GM23248 (cell line): ENCODE results near the gene KHDC4. TPM values are rescaled to one million over a fixed set of nuclear protein-coding genes. Genes with fewer than 3 reads are reported as not detected.
A peak's percentile ranks its signal among the peaks of the same experiment; 100 is the strongest.

Experiments used
- DNase-seq: peaks from one replicate; pipeline ENCODE4 v3.0.0-alpha.2; 2015
- H2AFZ ChIP-seq: fragments of 200-600 bp; sonication (generic); 2 replicates; pipeline ENCODE4 v1.6.1; 2016; ENCODE audit warnings: antibody characterized with exemption
- H3F3A ChIP-seq: fragments of 200-600 bp; sonication (generic); 2 replicates; pipeline ENCODE4 v1.6.1; 2016; ENCODE audit warnings: mild to moderate bottlenecking, antibody characterized with exemption, mixed run types; ENCODE audit not compliant: insufficient read depth
- H3K27ac ChIP-seq: fragments of 200-600 bp; sonication (generic); 2 replicates; pipeline ENCODE4 v1.5.1; 2016; ENCODE audit warnings: mild to moderate bottlenecking
- H3K27me3 ChIP-seq: fragments of 200-600 bp; sonication (generic); replicated peaks from 2 replicates; pipeline ENCODE4 v1.6.1; 2016; ENCODE audit warnings: mild to moderate bottlenecking; ENCODE audit not compliant: insufficient read depth
- H3K36me3 ChIP-seq: fragments of 200-600 bp; sonication (generic); 2 replicates; pipeline ENCODE4 v1.6.1; 2016; ENCODE audit warnings: low read depth, mild to moderate bottlenecking
- H3K4me1 ChIP-seq: fragments of 200-600 bp; sonication (generic); 2 replicates; pipeline ENCODE4 v1.6.1; 2016; ENCODE audit warnings: mild to moderate bottlenecking; ENCODE audit not compliant: insufficient read depth
- H3K4me2 ChIP-seq: fragments of 200-600 bp; sonication (generic); one replicate; pipeline ENCODE4 v1.6.1; 2016; ENCODE audit warnings: mild to moderate bottlenecking; ENCODE audit not compliant: unreplicated experiment
- H3K4me3 ChIP-seq: fragments of 200-600 bp; sonication (generic); 2 replicates; pipeline ENCODE4 v1.5.1; 2016; ENCODE audit warnings: mild to moderate bottlenecking
- H3K79me2 ChIP-seq: fragments of 200-600 bp; sonication (generic); 2 replicates; pipeline ENCODE4 v1.6.1; 2016; ENCODE audit warnings: mild to moderate bottlenecking; ENCODE audit not compliant: insufficient read depth
- H3K9ac ChIP-seq: fragments of 200-600 bp; sonication (generic); 2 replicates; pipeline ENCODE4 v1.6.1; 2016; ENCODE audit warnings: mild to moderate bottlenecking
- H3K9me2 ChIP-seq: fragments of 200-600 bp; sonication (generic); 2 replicates; pipeline ENCODE4 v1.6.1; 2016; ENCODE audit warnings: mixed run types, mild to moderate bottlenecking, moderate library complexity; ENCODE audit not compliant: insufficient read depth
- H3K9me3 ChIP-seq: fragments of 200-600 bp; sonication (generic); one replicate; pipeline ENCODE4 v1.6.1; 2017; ENCODE audit warnings: low read depth
- H4K20me1 ChIP-seq: fragments of 200-600 bp; sonication (generic); 2 replicates; pipeline ENCODE4 v1.6.0; 2016; ENCODE audit not compliant: insufficient read depth
- EZH2 ChIP-seq: fragments of 200-600 bp; sonication (generic); IDR thresholded peaks from 2 replicates; pipeline ENCODE4 v1.6.1; 2018; ENCODE audit warnings: antibody characterized with exemption, mild to moderate bottlenecking; ENCODE audit not compliant: insufficient read depth, poor library complexity, severe bottlenecking
- EZH2phosphoT487 ChIP-seq: fragments of 200-600 bp; sonication (generic); IDR thresholded peaks from 2 replicates; pipeline ENCODE4 v1.6.1; 2018; ENCODE audit warnings: antibody characterized with exemption, moderate library complexity, mild to moderate bottlenecking, low read depth; ENCODE audit not compliant: insufficient read depth
- WGBS, 2 experiments: methylation state at CpG; one replicate each; pipeline ENCODE4 v1.1.6; 2015 to 2017; ENCODE audit warnings: low lambda C conversion rate in 2 of 2, low coverage in 1 of 2; ENCODE audit errors: missing lambda C conversion rate in 2 of 2; 5-methylcytosine and 5-hydroxymethylcytosine counted together
- in situ Hi-C: fragments of 300-500 bp; cut with MboI; formaldehyde crosslinking; loops from 2 replicates; pipeline ENCODE4 v1.15.0; 2020
- polyA plus RNA-seq: library from polyadenylated mRNA; unstranded; fragments of >200 nt; fragmentation: Nextera tagmentation; extraction: Ambion mirVana; gene quantifications from 2 replicates; pipeline ENCODE4 v1.2.1, GENCODE V29; 2016
- total RNA-seq: library from RNA; depleted of rRNA; stranded (reverse); fragments of >200 nt; shearing (Covaris generic); gene quantifications from 2 replicates; pipeline ENCODE4 v1.2.3, GENCODE V29; 2014; rRNA removed

The KHDC4 gene
- total RNA-seq (24.2 TPM in 2 replicates), polyA plus RNA-seq (25.3 and 27.8 TPM in 2 replicates)

DNA sequence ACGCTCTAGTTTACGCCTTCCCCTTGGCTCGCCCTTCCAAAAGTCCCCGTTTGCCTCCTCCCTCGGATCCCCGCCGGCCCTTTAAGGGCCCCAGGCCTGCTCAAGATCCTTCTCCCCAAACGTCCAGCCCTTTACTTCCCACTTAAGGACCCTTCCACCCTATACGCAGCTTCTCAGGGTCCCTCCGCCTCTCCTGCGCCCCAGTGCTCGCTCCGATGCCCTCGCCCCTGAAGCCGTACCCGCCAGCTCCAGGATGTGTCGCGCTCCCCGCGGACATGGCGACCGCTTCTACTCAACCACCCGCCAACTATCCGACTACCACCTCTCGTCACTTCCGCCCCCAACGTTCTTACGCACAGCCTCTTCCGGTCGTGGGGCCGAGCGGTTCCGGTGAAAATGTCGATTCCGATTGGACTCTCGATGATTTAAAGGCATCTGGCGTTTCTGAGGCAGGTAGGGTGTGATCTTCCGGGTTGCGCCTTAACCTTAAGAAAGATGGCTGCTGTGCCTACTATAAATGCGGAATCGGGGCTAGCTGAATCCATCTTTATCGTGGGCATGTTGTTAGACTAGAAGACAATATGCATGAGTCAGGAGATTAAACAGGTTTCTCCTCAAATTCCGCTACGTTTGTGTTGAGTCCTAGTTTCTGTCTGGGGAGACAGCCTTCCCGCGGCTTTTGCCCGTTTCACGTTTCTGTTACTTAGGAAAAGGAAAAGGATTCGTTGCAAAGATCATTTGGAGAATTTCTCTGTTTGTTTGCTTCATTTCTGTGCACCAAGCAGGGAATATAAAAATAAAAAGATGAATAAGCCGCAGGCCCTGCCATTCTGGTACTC lies at the start of gene KHDC4:
TSS of gene KHDC4 (minus strand) at position 317 of the 839 bp plus-strand sequence. CDS start at position 277, 40 bp downstream.
- DNase-seq, result peak; percentile 99
- peaks cover 48% of the 10 kb centered on the region for H3K79me2 ChIP-seq
- no peak for TF ChIP-seq EZH2phosphoT487
- TF ChIP-seq EZH2, result no peak
- H4K20me1 ChIP-seq, result no peaks in the 10 kb centered on the region
- peak within 1 kb of the TSS; percentile 99 for H3K4me2 ChIP-seq
- peaks cover 26% of the 10 kb centered on the region for H3F3A ChIP-seq
- no peaks in the 10 kb centered on the region for H3K27me3 ChIP-seq
- H3K9ac ChIP-seq, result peak within 1 kb of the TSS; percentile 92
- H3K4me1 ChIP-seq, result peaks cover 41% of the 10 kb centered on the region
- H3K36me3 ChIP-seq, result peaks cover 34% of the 10 kb centered on the region
- peak within 1 kb of the TSS; percentile 79 for H3K4me3 ChIP-seq
- H3K27ac ChIP-seq, result peak within 1 kb of the TSS; percentile 85
- H3K9me2 ChIP-seq, result no peaks in the 10 kb centered on the region
- in situ Hi-C loops, result no loop called here
- 1 to 2% methylated on average over 47 to 50 of the region's 50 CpGs for WGBS, 2 experiments
- no peaks in the 10 kb centered on the region for H3K9me3 ChIP-seq
- H2AFZ ChIP-seq, result peak within 1 kb of the TSS; percentile 92

- peaks cover 47% of the 10 kb centered on the region for H3F3A ChIP-seq
- H3K9me3 ChIP-seq, result no peaks in the 10 kb centered on the region
- H3K4me3 ChIP-seq, result peak overlapping the region; percentile 94
- H4K20me1 ChIP-seq, result no peaks in the 10 kb centered on the region
- peak; percentile 95 for DNase-seq
- 0 out of 2 replicates have a peak, but pooled peaks cover 2% of the 10 kb centered on the region for H3K36me3 ChIP-seq
- peak overlapping the region; percentile 97 for H3K4me2 ChIP-seq
- H3K9ac ChIP-seq, result peak overlapping the region; percentile 97
- H3K4me1 ChIP-seq, result peaks cover 35% of the 10 kb centered on the region
- no peaks in the 10 kb centered on the region for H3K27me3 ChIP-seq
- peak overlapping the region; percentile 96 for H3K27ac ChIP-seq
- 0 out of 2 replicates have a peak overlapping the region, but pooled peaks have one; percentile 9 for H2AFZ ChIP-seq
- TF ChIP-seq EZH2 (no peak), EZH2phosphoT487 (no peak)
- 0 to 3% methylated on average over 4 of the region's 4 CpGs for WGBS, 2 experiments
- H3K9me2 ChIP-seq, result no peaks in the 10 kb centered on the region
- in situ Hi-C loops, result no loop called here
- H3K79me2 ChIP-seq, result peaks cover 48% of the 10 kb centered on the region
Observed at GRCh38 chr1:155983191-155984024, 49.2 kb upstream of the KHDC4 start.

GRCh38 chr1:155982106-155982505 lies 47.9 kb upstream of the KHDC4 start:
- Histone ChIP-seq H3K27me3 (no peaks in the 10 kb centered on the region), H3K27ac (peak overlapping the region; percentile 96), H4K20me1 (no peaks in the 10 kb centered on the region), H3K4me2 (peak overlapping the region; percentile 97), H2AFZ (no peak overlapping the region), H3K4me1 (peaks cover 35% of the 10 kb centered on the region), H3K36me3 (0 out of 2 replicates have a peak, but pooled peaks cover 2% of the 10 kb centered on the region), H3K79me2 (peaks cover 61% of the 10 kb centered on the region), H3F3A (peaks cover 50% of the 10 kb centered on the region), H3K9me3 (no peaks in the 10 kb centered on the region), H3K9me2 (no peaks in the 10 kb centered on the region), H3K9ac (peak overlapping the region; percentile 97), H3K4me3 (peak overlapping the region; percentile 94)
- TF ChIP-seq EZH2phosphoT487, result no peak
- TF ChIP-seq EZH2, result no peak
- peak; percentile 50 for DNase-seq
- in situ Hi-C loops, result no loop called here
- 11 to 20% methylated on average over 7 of the region's 7 CpGs for WGBS, 2 experiments
